K562 (cell line): ENCODE measurements around the gene EMP2. TPM values are rescaled to one million over a fixed set of nuclear protein-coding genes. Genes with fewer than 3 reads are reported as not detected.

Source experiments
- ATAC-seq: fragments of 200-7000 bp; cut with Tn5 transposase; 3 replicates; pipeline ENCODE4 v1.9.1; 2020; ENCODE audit warnings: moderate library complexity
- BruUV-seq: library from RNA; stranded (reverse); fragments of 400-500 nt; replicated peaks from 2 replicates; lab custom pipeline; 2021; lab: Mats Ljungman, UMichigan
- CTCF ChIA-PET: fragments of 300-600 bp; formaldehyde crosslinking; extraction: SDS; loops from one replicate; lab custom pipeline; 2021; ENCODE audit warnings: low intra/inter-chr PET ratio; lab: Yijun Ruan, JAX
- POLR2A ChIA-PET: fragments of 300-600, 350-650 bp; sonication (Branson Sonifier 250); formaldehyde crosslinking; extraction: SDS; loops from one replicate; lab custom pipeline; 2021; ENCODE audit warnings: antibody characterized with exemption, inconsistent platforms; lab: Yijun Ruan, JAX
- DNase-seq, 4 experiments: peaks; one replicate each; pipeline versions ENCODE4 v3.0.0 to v3.0.0-alpha.2; 2011 to 2018; ENCODE audit warnings: low spot score in 3 of 4, mixed read lengths in 3 of 4; ENCODE audit errors: extremely low read depth in 1 of 4
- FAIRE-seq: peaks from 2 replicates; lab custom pipeline; 2011; peaks lifted over from hg19 to GRCh38; lab: Jason Lieb, UNC
- H2AFZ ChIP-seq: 2 replicates; pipeline ENCODE4 v1.6.0; 2011; ENCODE audit warnings: low read depth, low read length, control low read depth, inconsistent platforms
- H3K27ac ChIP-seq: fragments of 200-600 bp; 3 replicates; pipeline ENCODE4 v1.8.0; 2011; ENCODE audit warnings: low read depth, mild to moderate bottlenecking, control low read depth, inconsistent platforms, low read length, moderate library complexity, mixed read lengths; ENCODE audit errors: extremely low read depth
- H3K27me3 ChIP-seq, 2 experiments: fragments of 300-600 bp in 1 of 2; 2 replicates in 1 of 2; 3 replicates in 1 of 2; pipeline versions ENCODE4 v1.6.0 to v1.8.0; 2011; ENCODE audit warnings: inconsistent platforms in 2 of 2, low read length in 2 of 2, mild to moderate bottlenecking in 1 of 2, mixed read lengths in 1 of 2, moderate library complexity in 1 of 2; ENCODE audit not compliant: control insufficient read depth in 2 of 2, insufficient read depth in 2 of 2
- H3K36me3 ChIP-seq: fragments of 300-600 bp; 3 replicates; pipeline ENCODE4 v1.8.0; 2011; ENCODE audit warnings: mild to moderate bottlenecking, low read length, inconsistent platforms; ENCODE audit not compliant: control insufficient read depth, insufficient read depth
- H3K4me1 ChIP-seq, 2 experiments: fragments of 200-600 bp in 1 of 2; replicated peaks in 1 of 2; 2 replicates in 1 of 2; 3 replicates in 1 of 2; pipeline versions ENCODE4 v1.5.1 to v1.8.0; 2011; ENCODE audit warnings: inconsistent platforms in 2 of 2, low read length in 2 of 2, mild to moderate bottlenecking in 1 of 2, mixed read lengths in 1 of 2, moderate library complexity in 1 of 2; ENCODE audit not compliant: control insufficient read depth in 2 of 2, insufficient read depth in 2 of 2
- H3K4me2 ChIP-seq: 2 replicates; pipeline ENCODE4 v1.6.1; 2011; ENCODE audit warnings: low read length, control low read depth, inconsistent platforms, mixed read lengths; ENCODE audit not compliant: insufficient read depth
- H3K4me3 ChIP-seq: fragments of 200-600 bp; sonication (generic), shearing (Covaris generic); 2 replicates; pipeline ENCODE4 v1.5.1; 2016; ENCODE audit warnings: control low read depth, inconsistent platforms
- H3K79me2 ChIP-seq: fragments of 200-600 bp; 3 replicates; pipeline ENCODE4 v1.8.0; 2011; ENCODE audit warnings: low read length, inconsistent platforms; ENCODE audit not compliant: control insufficient read depth, insufficient read depth
- H3K9ac ChIP-seq, 2 experiments: 2 replicates each; pipeline versions ENCODE4 v1.6.0 to v1.6.1; 2011; ENCODE audit warnings: low read depth in 2 of 2, low read length in 2 of 2, control low read depth in 1 of 2, inconsistent platforms in 1 of 2, mild to moderate bottlenecking in 1 of 2, mixed read lengths in 1 of 2; ENCODE audit not compliant: insufficient read depth in 1 of 2
- H3K9me1 ChIP-seq: one replicate; pipeline ENCODE4 v1.6.0; 2011; ENCODE audit warnings: inconsistent platforms, mild to moderate bottlenecking, low read length, moderate library complexity; ENCODE audit not compliant: control insufficient read depth, insufficient read depth
- H3K9me3 ChIP-seq: replicated peaks from 2 replicates; pipeline ENCODE4 v1.5.1; 2011; ENCODE audit warnings: low read depth, low read length, inconsistent platforms; ENCODE audit not compliant: control insufficient read depth, insufficient read depth
- H4K20me1 ChIP-seq: replicated peaks from 2 replicates; pipeline ENCODE4 v1.6.1; 2011; ENCODE audit warnings: low read length, inconsistent platforms, mixed read lengths; ENCODE audit not compliant: control insufficient read depth, insufficient read depth
- ASH1L ChIP-seq: fragments of 450-650 bp; IDR thresholded peaks from 2 replicates; pipeline ENCODE4 v1.6.1; 2018; ENCODE audit warnings: borderline replicate concordance, mild to moderate bottlenecking, low read depth; ENCODE audit not compliant: partially characterized antibody
- BCOR ChIP-seq: fragments of 450-650 bp; IDR thresholded peaks from 2 replicates; pipeline ENCODE4 v1.6.1; 2016
- CAMTA2 ChIP-seq: fragments of 250-450 bp; sonication (Bioruptor Pico); conservative IDR thresholded peaks from 2 replicates; pipeline ENCODE4 v1.5.1; 2022
- EP400 ChIP-seq: fragments of 450-650 bp; IDR thresholded peaks from 2 replicates; pipeline ENCODE4 v1.6.1; 2017; ENCODE audit warnings: antibody characterized with exemption, mild to moderate bottlenecking, moderate library complexity
- SNIP1 ChIP-seq: fragments of 450-650 bp; IDR thresholded peaks from 2 replicates; pipeline ENCODE4 v1.7.1; 2017; ENCODE audit warnings: low read depth, mild to moderate bottlenecking
- ZBTB11 ChIP-seq, 3 experiments: fragments of 200-800 bp in 1 of 3; fragments of 250-450 bp in 1 of 3; fragments of 450-650 bp in 1 of 3; sonication (Bioruptor Pico) in 1 of 3; sonication (Bioruptor generic) in 1 of 3; formaldehyde crosslinking in 1 of 3; IDR thresholded peaks; 2 replicates each; pipeline versions ENCODE4 v1.6.1 to v1.8.0; 2016 to 2022; ENCODE audit warnings: mild to moderate bottlenecking in 2 of 3, missing genetic modification characterization in 2 of 3, missing compliant biosample characterization in 1 of 3, moderate library complexity in 1 of 3
- ZNF121 ChIP-seq: sonication (generic); formaldehyde crosslinking; conservative IDR thresholded peaks from 2 replicates; pipeline ENCODE4 v1.8.0; 2022; ENCODE audit warnings: missing genetic modification reagents
- ZNF239 ChIP-seq: fragments of 250-450 bp; sonication (Bioruptor Pico); IDR thresholded peaks from 2 replicates; pipeline ENCODE4 v1.4.0; 2020; ENCODE audit warnings: mild to moderate bottlenecking
- ZNF780A ChIP-seq: fragments of 250-450 bp; sonication (Bioruptor Pico); IDR thresholded peaks from 2 replicates; pipeline ENCODE4 v1.5.0; 2021; ENCODE audit warnings: mild to moderate bottlenecking
- WGBS: fragments of 100-300 bp; shearing (Covaris generic); methylation state at CpG from one replicate; pipeline ENCODE4 v1.1.6; 2016; ENCODE audit warnings: low coverage, mixed read lengths; ENCODE audit not compliant: insufficient coverage; ENCODE audit errors: missing lambda C conversion rate; 5-methylcytosine and 5-hydroxymethylcytosine counted together
- in situ Hi-C: fragments of 300-500 bp; cut with MboI; formaldehyde crosslinking; loops from 4 replicates; pipeline ENCODE4 v1.15.0; 2018; ENCODE audit warnings: inconsistent platforms, mixed read lengths
- intact Hi-C: fragments of 100-400 bp; cut with micrococcal nuclease; formaldehyde crosslinking; loops from 2 replicates; pipeline ENCODE4 v1.14.2; 2022
- polyA plus RNA-seq, 8 experiments: library from polyadenylated mRNA; depleted of rRNA in 4 of 8; stranded (reverse) in 5 of 8; unstranded in 3 of 8; fragments of >200 nt; fragmentation: Nextera tagmentation in 2 of 8; fragmentation: Illumina TruSeq in 1 of 8; extraction: Ambion mirVana in 2 of 8; extraction: Trizol in 1 of 8; gene quantifications; 2 replicates each; pipeline versions ENCODE4 v1.2.1 to v1.2.3, GENCODE V29; 2011 to 2014; ENCODE audit warnings: inconsistent platforms in 1 of 8, missing spikeins in 1 of 8
- total RNA-seq, 7 experiments: library from RNA; depleted of rRNA in 6 of 7; stranded (reverse); fragments of >200 nt in 6 of 7; fragmentation: Illumina TruSeq in 2 of 7; extraction: Trizol in 2 of 7; gene quantifications; 2 replicates each; pipeline versions ENCODE4 v1.2.1 to v1.2.3, GENCODE V29; 2011 to 2021; ENCODE audit warnings: low replicate concordance in 1 of 7

The EMP2 gene
- total and polyA plus RNA-seq, 9 of the 15 experiments (the other 6 are each of a cell fraction or from before 2014, with no cell fraction given): 0.73 to 6.2 (median 3.1) TPM

GRCh38 chr16:10624527-10624926 is 44.1 kb upstream of the EMP2 start (continued):
- TF ChIP-seq ASH1L (no peak), ZNF239 (CRISPR knock-in tag) (no peak), ZNF780A (no peak), SNIP1 (no peak), ZBTB11 (CRISPR knock-in tag; IDR thresholded peaks at IDR 0.05) (no peak), EP400 (no peak)
- TF ChIP-seq, all 486 proteins: peak for 0

GRCh38 chr16:10623059-10623458 is 42.7 kb upstream of the EMP2 start:
- no peak overlapping the region for H3K27ac ChIP-seq
- intact Hi-C loops: no loop called here
- BruUV-seq: no TSS peak
- DNase-seq (no peak), FAIRE-seq (no peak), ATAC-seq (no peak)
- in situ Hi-C loops: no loop called here
- peaks cover 0 to 11% of the 10 kb centered on the region in 2 experiments; a peak in 2 of 5 replicates for H3K27me3 ChIP-seq
- H4K20me1 ChIP-seq: no peaks in the 10 kb centered on the region
- H3K4me3 ChIP-seq: no peak overlapping the region
- peak; percentile 97 for TF ChIP-seq ZNF121 (CRISPR knock-in tag)
- no peak for TF ChIP-seq CAMTA2 (CRISPR knock-in tag)
- 0 out of 2 replicates have a peak, but pooled peaks have one; percentile 17 for TF ChIP-seq BCOR
- no peak overlapping the region for H2AFZ ChIP-seq
- peaks cover 27 to 49% of the 10 kb centered on the region in 2 experiments; a peak in 4 of 5 replicates for H3K4me1 ChIP-seq
- no peaks in the 10 kb centered on the region for H3K9me3 ChIP-seq
- H3K36me3 ChIP-seq: no peaks in the 10 kb centered on the region
- H3K9ac ChIP-seq: no peak overlapping the region
- H3K9me1 ChIP-seq: no peaks in the 10 kb centered on the region
- H3K79me2 ChIP-seq: no peaks in the 10 kb centered on the region
- H3K4me2 ChIP-seq: no peak overlapping the region
- ChIA-PET CTCF (no interaction called here), POLR2A (interaction anchor here (1.0 kb wide), 1 partner anchor 14 kb away, joined by 3 read pairs; no protein-coding TSS in a partner anchor)
- 56% methylated on average over 3 of the region's 3 CpGs for WGBS
